GM19372 (cell line): ENCODE measurements around the gene MLC1.

Source experiments
- ATAC-seq: cut with Tn5 transposase; IDR thresholded peaks from one replicate; pipeline ENCODE4 v1.9.1; 2021; ENCODE audit warnings: mild to moderate bottlenecking, low read depth, moderate library complexity; ENCODE audit not compliant: unreplicated experiment

MLC1 gene

GRCh38 chr22:50040717-50041116 lies 44.5 kb downstream of the MLC1 start:
- no peak for ATAC-seq

- ATAC-seq, result no peak
These were observed 45.4 kb downstream of the MLC1 start for GRCh38 chr22:50039669-50040443.

- ATAC-seq, result no peak
These were observed 49.1 kb downstream of the MLC1 start for GRCh38 chr22:50035976-50036724.

GRCh38 chr22:50035131-50035881 lies 49.9 kb downstream of the MLC1 start:
- ATAC-seq, result no peak

- ATAC-seq, result no peak
These were observed 50.8 kb downstream of the MLC1 start for GRCh38 chr22:50034126-50035081.

GRCh38 chr22:50032941-50033601 lies 52.2 kb downstream of the MLC1 start:
- ATAC-seq, result no peak

GRCh38 chr22:50032109-50032871 lies 52.9 kb downstream of the MLC1 start:
- ATAC-seq, result no peak

- no peak for ATAC-seq
These were observed 53.8 kb downstream of the MLC1 start for GRCh38 chr22:50031189-50032091.

- no peak for ATAC-seq
These were observed 54.7 kb downstream of the MLC1 start for GRCh38 chr22:50030297-50031188.

- no peak for ATAC-seq
These were observed 57.3 kb downstream of the MLC1 start for GRCh38 chr22:50027639-50028537.

- ATAC-seq, result no peak
These were observed 59.2 kb downstream of the MLC1 start for GRCh38 chr22:50025993-50026392.

- no peak for ATAC-seq
These were observed 62.9 kb downstream of the MLC1 start for GRCh38 chr22:50022171-50022819.

GRCh38 chr22:50020606-50021005 lies 64.6 kb downstream of the MLC1 start:
- no peak for ATAC-seq

- ATAC-seq, result no peak
These were observed 65.9 kb downstream of the MLC1 start for GRCh38 chr22:50019316-50019715.

GRCh38 chr22:50018608-50019285 lies 66.5 kb downstream of the MLC1 start:
- no peak for ATAC-seq
